ENCODE measurements around the gene ACSL4. TPM values are rescaled to one million over a fixed set of nuclear protein-coding genes. Genes with fewer than 3 reads are reported as not detected.
"Not testable (repeated sequence)": the region's sequence is repeated elsewhere in the genome, so short reads cannot be mapped to it uniquely, and the experiment has no call there.

Gene ACSL4
- total RNA-seq, 1 experiment from 2014 or later = 38.3 TPM

DNA sequence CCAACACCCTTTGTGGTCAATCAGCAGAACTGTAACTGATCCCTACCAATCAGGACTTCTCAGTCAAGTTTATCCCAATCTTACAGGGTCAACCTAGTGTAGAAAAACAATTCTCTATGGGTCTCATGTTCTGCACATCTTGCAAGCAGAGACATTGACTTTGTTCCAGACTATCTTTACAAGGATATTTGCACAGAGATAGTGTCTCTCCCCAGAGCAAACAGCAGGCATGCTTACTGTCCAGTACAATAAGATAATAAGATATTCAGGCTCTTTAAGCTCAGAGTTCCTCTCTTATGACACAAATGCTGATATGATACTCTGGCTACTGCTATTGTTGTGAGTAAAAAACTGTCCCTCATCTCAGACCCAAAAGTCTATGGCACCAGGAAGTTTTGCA lies 53.2 kb downstream of the ACSL4 start:
- Mint-ChIP-seq H3K27me3 (ENCODE audit: insufficient read depth, unreplicated experiment) (no peaks in the 10 kb centered on the region), H3K4me3 (ENCODE audit: unreplicated experiment) (no peak overlapping the region), H3K4me1 (ENCODE audit: low read depth, unreplicated experiment) (no peaks in the 10 kb centered on the region), H3K9me3 (ENCODE audit: unreplicated experiment) (no peaks in the 10 kb centered on the region), H3K27ac (ENCODE audit: unreplicated experiment) (no peak overlapping the region), H3K36me3 (ENCODE audit: insufficient read depth, unreplicated experiment) (peaks cover 6% of the 10 kb centered on the region)
- Histone ChIP-seq H3K4me3 (ENCODE audit: low read depth, low read length) (no peak overlapping the region), H3K27me3 (replicated peaks; ENCODE audit: control insufficient read depth, insufficient read depth, low read length) (no peaks in the 10 kb centered on the region), H3K9me3 (no peaks in the 10 kb centered on the region), H3K4me1 (0 out of 2 replicates have a peak, but pooled peaks cover 6% of the 10 kb centered on the region), H3K36me3 (ENCODE audit: control insufficient read depth, insufficient read depth, low read length) (no peaks in the 10 kb centered on the region)
- TF ChIP-seq, protein P1, sequence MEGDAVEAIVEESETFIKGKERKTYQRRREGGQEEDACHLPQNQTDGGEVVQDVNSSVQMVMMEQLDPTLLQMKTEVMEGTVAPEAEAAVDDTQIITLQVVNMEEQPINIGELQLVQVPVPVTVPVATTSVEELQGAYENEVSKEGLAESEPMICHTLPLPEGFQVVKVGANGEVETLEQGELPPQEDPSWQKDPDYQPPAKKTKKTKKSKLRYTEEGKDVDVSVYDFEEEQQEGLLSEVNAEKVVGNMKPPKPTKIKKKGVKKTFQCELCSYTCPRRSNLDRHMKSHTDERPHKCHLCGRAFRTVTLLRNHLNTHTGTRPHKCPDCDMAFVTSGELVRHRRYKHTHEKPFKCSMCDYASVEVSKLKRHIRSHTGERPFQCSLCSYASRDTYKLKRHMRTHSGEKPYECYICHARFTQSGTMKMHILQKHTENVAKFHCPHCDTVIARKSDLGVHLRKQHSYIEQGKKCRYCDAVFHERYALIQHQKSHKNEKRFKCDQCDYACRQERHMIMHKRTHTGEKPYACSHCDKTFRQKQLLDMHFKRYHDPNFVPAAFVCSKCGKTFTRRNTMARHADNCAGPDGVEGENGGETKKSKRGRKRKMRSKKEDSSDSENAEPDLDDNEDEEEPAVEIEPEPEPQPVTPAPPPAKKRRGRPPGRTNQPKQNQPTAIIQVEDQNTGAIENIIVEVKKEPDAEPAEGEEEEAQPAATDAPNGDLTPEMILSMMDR (IDR thresholded peaks at IDR 0.05; ENCODE audit: insufficient read depth in 1 of 2, low read depth in 1 of 2, low read length in 1 of 2, severe bottlenecking in 1 of 2, unreplicated experiment in 1 of 2) = no peak
- no TSS peak for BruUV-seq (replicated peaks)
- ChIA-PET POLR2A (no interaction called here), CTCF (no interaction called here)
- DNase-seq = peak in 1 of 2 experiments; percentile 2
- intact Hi-C loops (cut with micrococcal nuclease; ENCODE audit: unreplicated experiment) = no loop called here

DNA sequence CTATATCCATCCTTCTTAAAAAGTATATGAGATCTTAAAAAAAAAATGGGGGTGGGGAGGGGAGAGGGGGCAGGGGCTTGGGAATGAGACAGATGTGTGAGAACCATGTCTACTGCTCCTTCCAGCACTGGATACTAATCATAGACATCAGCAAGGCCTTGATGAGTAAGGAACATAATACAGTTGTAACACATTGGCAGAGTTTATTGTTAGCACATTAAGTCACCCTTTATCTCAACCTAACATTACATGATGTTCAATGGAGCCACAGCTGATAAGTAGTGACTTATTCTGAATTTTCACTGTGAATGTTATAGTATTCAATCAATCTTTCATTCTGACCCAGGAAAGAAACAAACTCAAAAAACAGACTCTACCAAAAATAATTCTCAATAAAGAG lies 60.8 kb downstream of the ACSL4 start:
- Mint-ChIP-seq H3K27me3 (ENCODE audit: insufficient read depth, unreplicated experiment) (no peaks in the 10 kb centered on the region), H3K4me1 (ENCODE audit: low read depth, unreplicated experiment) (no peaks in the 10 kb centered on the region), H3K4me3 (ENCODE audit: unreplicated experiment) (no peak overlapping the region), H3K9me3 (ENCODE audit: unreplicated experiment) (no peaks in the 10 kb centered on the region), H3K27ac (ENCODE audit: unreplicated experiment) (no peak overlapping the region), H3K36me3 (ENCODE audit: insufficient read depth, unreplicated experiment) (peaks cover 6% of the 10 kb centered on the region)
- DNase-seq = no peak
- Histone ChIP-seq H3K4me3 (ENCODE audit: low read depth, low read length) (no peak overlapping the region), H3K9me3 (no peaks in the 10 kb centered on the region), H3K27me3 (replicated peaks; ENCODE audit: control insufficient read depth, insufficient read depth, low read length) (no peaks in the 10 kb centered on the region), H3K36me3 (ENCODE audit: control insufficient read depth, insufficient read depth, low read length) (no peaks in the 10 kb centered on the region), H3K4me1 (no peaks in the 10 kb centered on the region)
- POLR2A ChIA-PET = no interaction called here
- TF ChIP-seq, protein P1 (IDR thresholded peaks at IDR 0.05; ENCODE audit: insufficient read depth in 1 of 2, low read depth in 1 of 2, low read length in 1 of 2, severe bottlenecking in 1 of 2, unreplicated experiment in 1 of 2) = no peak
- intact Hi-C loops (cut with micrococcal nuclease; ENCODE audit: unreplicated experiment) = no loop called here
- CTCF ChIA-PET = no interaction called here
- no TSS peak for BruUV-seq (replicated peaks)

DNA sequence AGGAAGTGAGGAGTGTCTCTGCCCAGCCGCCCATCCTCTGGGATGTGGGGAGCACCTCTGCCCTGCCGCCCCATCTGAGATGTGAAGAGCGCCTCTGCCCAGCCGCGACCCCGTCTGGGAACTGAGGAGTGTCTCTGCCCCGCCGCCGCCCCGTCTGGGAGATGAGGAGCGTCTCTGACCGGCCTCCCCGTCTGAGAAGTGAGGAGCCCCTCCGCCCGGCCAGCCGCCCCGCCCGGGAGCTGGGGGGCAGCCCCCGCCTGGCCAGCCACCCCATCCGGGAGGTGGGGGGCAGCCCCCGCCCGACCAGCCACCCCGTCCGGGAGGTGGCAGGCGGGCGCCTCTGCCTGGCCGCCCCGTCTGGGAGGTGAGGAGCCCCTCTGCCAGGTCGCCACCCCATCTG lies 61.9 kb downstream of the ACSL4 start:
- H3K4me1 Mint-ChIP-seq (ENCODE audit: low read depth, unreplicated experiment); H3K4me3 Mint-ChIP-seq (ENCODE audit: unreplicated experiment); H3K4me1 ChIP-seq; POLR2A ChIA-PET; H3K36me3 ChIP-seq (ENCODE audit: control insufficient read depth, insufficient read depth, low read length); CTCF ChIA-PET; H3K36me3 Mint-ChIP-seq (ENCODE audit: insufficient read depth, unreplicated experiment); H3K9me3 ChIP-seq; H3K27ac Mint-ChIP-seq (ENCODE audit: unreplicated experiment); H3K27me3 Mint-ChIP-seq (ENCODE audit: insufficient read depth, unreplicated experiment); intact Hi-C loops (cut with micrococcal nuclease; ENCODE audit: unreplicated experiment); H3K4me3 ChIP-seq (ENCODE audit: low read depth, low read length); H3K27me3 ChIP-seq (replicated peaks; ENCODE audit: control insufficient read depth, insufficient read depth, low read length); BruUV-seq (replicated peaks); H3K9me3 Mint-ChIP-seq (ENCODE audit: unreplicated experiment); DNase-seq: not testable (repeated sequence)

DNA sequence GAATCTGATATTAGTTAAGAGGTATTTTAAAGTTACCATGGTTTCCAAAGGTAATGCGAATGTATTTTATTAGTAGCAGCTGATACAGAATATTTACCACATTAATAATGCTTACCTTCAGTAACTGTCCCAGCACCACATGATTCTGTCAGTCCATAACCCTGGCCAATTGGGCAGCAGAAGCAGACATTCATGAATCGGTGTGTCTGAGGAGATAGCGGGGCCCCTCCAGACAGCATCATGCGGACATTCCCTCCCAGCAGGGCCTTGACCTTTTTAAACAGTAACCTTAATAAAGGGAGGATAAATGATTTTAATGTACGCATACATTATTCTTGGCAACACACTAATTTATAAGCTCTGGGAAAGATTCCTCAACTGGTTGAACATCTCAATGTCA lies 65.1 kb downstream of the ACSL4 start:
- H3K4me1 Mint-ChIP-seq (ENCODE audit: low read depth, unreplicated experiment) = no peaks in the 10 kb centered on the region
- no peaks in the 10 kb centered on the region for H3K9me3 Mint-ChIP-seq (ENCODE audit: unreplicated experiment)
- BruUV-seq (replicated peaks) = no TSS peak
- TF ChIP-seq, protein P1 (IDR thresholded peaks at IDR 0.05; ENCODE audit: insufficient read depth in 1 of 2, low read depth in 1 of 2, low read length in 1 of 2, severe bottlenecking in 1 of 2, unreplicated experiment in 1 of 2) = no peak
- H3K36me3 ChIP-seq (ENCODE audit: control insufficient read depth, insufficient read depth, low read length) = no peaks in the 10 kb centered on the region
- no peak for DNase-seq
- no peak overlapping the region for H3K4me3 Mint-ChIP-seq (ENCODE audit: unreplicated experiment)
- no peaks in the 10 kb centered on the region for H3K27me3 ChIP-seq (replicated peaks; ENCODE audit: control insufficient read depth, insufficient read depth, low read length)
- ChIA-PET POLR2A (no interaction called here), CTCF (no interaction called here)
- H3K4me3 ChIP-seq (ENCODE audit: low read depth, low read length) = no peak overlapping the region
- H3K27me3 Mint-ChIP-seq (ENCODE audit: insufficient read depth, unreplicated experiment) = no peaks in the 10 kb centered on the region
- intact Hi-C loops (cut with micrococcal nuclease; ENCODE audit: unreplicated experiment) = no loop called here
- peaks cover 8% of the 10 kb centered on the region for H3K36me3 Mint-ChIP-seq (ENCODE audit: insufficient read depth, unreplicated experiment)
- no peaks in the 10 kb centered on the region for H3K9me3 ChIP-seq
- no peak overlapping the region for H3K27ac Mint-ChIP-seq (ENCODE audit: unreplicated experiment)
- no peaks in the 10 kb centered on the region for H3K4me1 ChIP-seq

Measured in Caco-2 (cell line).